ENCODE measurements around the gene RPS21. TPM values are rescaled to one million over a fixed set of nuclear protein-coding genes. Genes with fewer than 3 reads are reported as not detected.

The RPS21 gene
- polyA plus RNA-seq, 1 of the 3 experiments (the other 2 are of a cell fraction), result 16,625 TPM

DNA sequence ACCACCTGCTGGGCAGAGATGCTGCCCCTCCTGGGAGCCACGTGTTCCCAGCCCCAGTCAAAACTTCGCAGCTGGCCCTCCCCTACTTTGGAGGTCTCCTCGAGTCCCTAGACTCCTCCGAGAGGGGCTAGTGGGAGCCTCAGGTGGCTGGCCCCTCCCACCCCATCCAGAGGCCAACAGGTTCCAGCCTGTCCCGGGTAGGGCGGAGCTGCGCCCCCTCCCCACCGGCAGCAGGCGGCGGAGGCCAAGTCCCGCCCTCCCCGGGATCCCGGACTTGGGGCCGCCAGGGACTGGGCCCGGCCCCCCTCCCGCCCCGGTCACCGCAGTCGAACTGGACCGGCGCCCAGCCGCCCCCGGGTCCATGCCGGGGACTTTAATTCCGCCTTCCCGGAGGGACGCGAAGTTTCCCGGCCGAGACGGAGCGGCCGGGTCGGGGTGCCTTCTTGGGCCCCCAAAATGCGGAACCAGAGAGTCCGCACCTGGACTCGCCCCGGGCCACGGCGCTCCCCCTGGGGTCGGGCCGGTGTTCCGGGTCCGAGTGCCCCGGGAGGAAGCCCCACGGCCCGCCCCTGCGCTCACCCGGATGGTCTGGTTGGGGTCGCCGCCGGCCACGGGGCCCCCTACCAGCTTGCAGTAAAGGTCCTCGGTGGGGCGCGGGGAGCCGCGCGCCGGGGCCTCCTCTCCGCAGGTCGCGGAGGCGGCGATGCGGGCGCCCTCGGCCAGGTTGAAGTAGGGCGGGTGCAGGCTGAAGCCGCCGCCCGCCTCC is 20.4 kb upstream of the RPS21 start:
- Histone ChIP-seq H3K79me2 (ENCODE audit: insufficient read depth) (peaks cover 28% of the 10 kb centered on the region), H3K4me2 (peak overlapping the region; percentile 83), H3K9ac (peak overlapping the region; percentile 80), H3K9me2 (no peaks in the 10 kb centered on the region), H3K4me3 (ENCODE audit: low read depth in 2 of 2, low read length in 1 of 2) (peak overlapping the region; percentile 77 to 89), H3K9me3 (no peaks in the 10 kb centered on the region), H3K27ac (ENCODE audit: low read depth in 2 of 2, low read length in 1 of 2) (peak overlapping the region in 1 of 2 experiments; percentile 81; a peak in 2 of 4 replicates), H3K4me1 (ENCODE audit: control insufficient read depth in 1 of 2, insufficient read depth in 2 of 2, low read depth in 1 of 2, low read length in 1 of 2) (peaks cover 33 to 77% of the 10 kb centered on the region in 2 experiments; a peak in 3 of 4 replicates), H2AFZ (ENCODE audit: low read depth) (no peak overlapping the region), H4K20me1 (ENCODE audit: insufficient read depth) (peaks cover 24% of the 10 kb centered on the region), H3K36me3 (replicated peaks in 1 of 2; ENCODE audit: control insufficient read depth in 1 of 2, insufficient read depth in 2 of 2, low read length in 1 of 2) (peaks cover 0 to 7% of the 10 kb centered on the region in 2 experiments), H3F3A (replicated peaks; ENCODE audit: insufficient read depth) (peaks cover 13% of the 10 kb centered on the region), H3K27me3 (ENCODE audit: insufficient read depth) (no peaks in the 10 kb centered on the region)
- 2% methylated on average over 10 of the region's 72 CpGs for WGBS (ENCODE audit: low lambda C conversion rate)
- DNase-seq, result peak; percentile 82
- CTCF ChIA-PET, result interaction anchor here (1.5 to 12.0 kb wide), 7 partner anchors 11 to 65 kb away, joined by 3 to 127 read pairs (median 13); partner anchors contain the start of gene ADRM1
- TF ChIP-seq, protein P1, sequence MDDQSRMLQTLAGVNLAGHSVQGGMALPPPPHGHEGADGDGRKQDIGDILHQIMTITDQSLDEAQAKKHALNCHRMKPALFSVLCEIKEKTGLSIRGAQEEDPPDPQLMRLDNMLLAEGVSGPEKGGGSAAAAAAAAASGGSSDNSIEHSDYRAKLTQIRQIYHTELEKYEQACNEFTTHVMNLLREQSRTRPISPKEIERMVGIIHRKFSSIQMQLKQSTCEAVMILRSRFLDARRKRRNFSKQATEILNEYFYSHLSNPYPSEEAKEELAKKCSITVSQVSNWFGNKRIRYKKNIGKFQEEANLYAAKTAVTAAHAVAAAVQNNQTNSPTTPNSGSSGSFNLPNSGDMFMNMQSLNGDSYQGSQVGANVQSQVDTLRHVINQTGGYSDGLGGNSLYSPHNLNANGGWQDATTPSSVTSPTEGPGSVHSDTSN (IDR thresholded peaks at IDR 0.05), result no peak
- TF ChIP-seq JUND (IDR thresholded peaks at IDR 0.05) (no peak), RAD21 (IDR thresholded peaks at IDR 0.05; ENCODE audit: low read length) (no peak), FOXJ3 (CRISPR knock-in tag; IDR thresholded peaks at IDR 0.05) (no peak), ZBTB33 (IDR thresholded peaks at IDR 0.05; ENCODE audit: borderline replicate concordance, low read depth) (no peak), TAF1 (IDR thresholded peaks at IDR 0.05; ENCODE audit: borderline replicate concordance, low read depth, low read length) (no peak), MXI1 (IDR thresholded peaks at IDR 0.05; ENCODE audit: low read depth, low read length) (peak; percentile 57; the same call in 1 of the 2 replicates), MEF2A (IDR thresholded peaks at IDR 0.05; ENCODE audit: borderline replicate concordance, low read depth) (no peak), NFIC (IDR thresholded peaks at IDR 0.05; ENCODE audit: borderline replicate concordance) (peak; percentile 36)
- POLR2A ChIA-PET, result interaction anchor here (1.1 to 1.8 kb wide), 3 partner anchors 16 to 61 kb away, joined by 3 to 4 read pairs (median 4); partner anchors contain the start of gene RPS21

DNA sequence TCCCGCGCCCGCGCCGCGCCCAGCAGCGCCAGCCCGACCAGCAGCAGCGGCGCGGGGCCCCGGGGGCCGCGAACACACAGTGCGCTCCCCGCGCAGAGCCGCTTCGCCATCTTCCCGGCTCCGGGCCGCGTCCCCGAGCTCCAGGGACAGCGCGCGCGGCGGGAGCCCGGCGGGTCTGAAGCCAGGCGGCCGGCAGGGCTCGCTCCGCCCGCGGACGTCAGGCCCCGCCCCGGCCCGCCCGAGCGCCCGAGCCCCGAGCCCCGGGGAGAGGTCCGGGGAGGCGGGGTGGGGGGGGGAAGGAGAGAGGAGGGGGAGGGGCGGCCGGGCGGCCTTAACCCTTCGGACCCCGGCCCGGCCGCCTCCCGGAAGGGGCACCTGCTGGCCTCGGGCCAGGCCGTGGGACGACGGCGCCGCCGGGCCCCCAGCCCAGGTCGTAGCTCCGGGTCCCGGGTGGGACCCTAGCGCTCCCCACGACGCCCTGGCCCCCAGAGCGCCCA is 19.7 kb upstream of the RPS21 start, which contains the start of gene LAMA5:
LAMA5 (minus strand) TSS at position 177 of the 497 bp plus-strand sequence; CDS start at position 110, 67 bp downstream.
- H3K4me1 ChIP-seq (ENCODE audit: control insufficient read depth in 1 of 2, insufficient read depth in 2 of 2, low read depth in 1 of 2, low read length in 1 of 2), result peaks cover 33 to 83% of the 10 kb centered on the region in 2 experiments; a peak in 3 of 4 replicates
- POLR2A ChIA-PET, result interaction anchor here (1.6 to 1.8 kb wide), 2 partner anchors 15 to 20 kb away, joined by 4 read pairs; partner anchors contain the start of gene RPS21

More for the DNA sequence above, 19.7 kb upstream of the RPS21 start, which contains the start of gene LAMA5:
- Histone ChIP-seq H3K27me3 (ENCODE audit: insufficient read depth) (no peaks in the 10 kb centered on the region), H3K4me3 (ENCODE audit: low read depth in 2 of 2, low read length in 1 of 2) (peak within 1 kb of the TSS; percentile 77 to 89), H3K9me3 (no peaks in the 10 kb centered on the region), H2AFZ (ENCODE audit: low read depth) (no peak within 1 kb of the TSS), H4K20me1 (ENCODE audit: insufficient read depth) (peaks cover 24% of the 10 kb centered on the region), H3K9me2 (no peaks in the 10 kb centered on the region), H3K4me2 (peak within 1 kb of the TSS; percentile 84), H3K27ac (ENCODE audit: low read depth in 2 of 2, low read length in 1 of 2) (peak within 1 kb of the TSS in 1 of 2 experiments; percentile 93; a peak in 2 of 4 replicates), H3F3A (replicated peaks; ENCODE audit: insufficient read depth) (peaks cover 13% of the 10 kb centered on the region), H3K79me2 (ENCODE audit: insufficient read depth) (peaks cover 28% of the 10 kb centered on the region), H3K36me3 (replicated peaks in 1 of 2; ENCODE audit: control insufficient read depth in 1 of 2, insufficient read depth in 2 of 2, low read length in 1 of 2) (peaks cover 0 to 4% of the 10 kb centered on the region in 2 experiments), H3K9ac (peak within 1 kb of the TSS; percentile 80)
- no CpG with 5 or more reads among the region's 70 CpGs for WGBS (ENCODE audit: low lambda C conversion rate)
- CTCF ChIA-PET, result interaction anchor here (1.6 to 12.0 kb wide), 5 partner anchors 13 to 66 kb away, joined by 3 to 127 read pairs (median 13); partner anchors contain the start of gene ADRM1
- TF ChIP-seq POLR2AphosphoS5 (IDR thresholded peaks at IDR 0.05; ENCODE audit: low read depth, low read length), result peak; percentile 56
- TF ChIP-seq TEAD4 (IDR thresholded peaks at IDR 0.05; ENCODE audit: borderline replicate concordance, insufficient read depth), result no peak
- peak; percentile 94 for DNase-seq
